22Rv1 (cell line): Measurements from ENCODE around the gene LRGUK.

Source experiments
- CTCF ChIP-seq: fragments of 450-650 bp; IDR thresholded peaks from 2 replicates; pipeline ENCODE4 v1.5.1; 2017; ENCODE audit warnings: mild to moderate bottlenecking
- ZFX ChIP-seq: fragments of 450-650 bp; IDR thresholded peaks from 2 replicates; pipeline ENCODE4 v1.6.1; 2017; ENCODE audit warnings: antibody characterized with exemption, borderline replicate concordance

GRCh38 chr7:134234216-134234615 lies 107.1 kb downstream of the LRGUK start:
- TF ChIP-seq CTCF: no peak
- TF ChIP-seq ZFX: no peak
